Activated CD4-positive, alpha-beta memory T cell treated with anti-CD3 and anti-CD28 coated beads, Interleukin-2, amount 10 ng/mL, durations not matched to agents 7 days and 5 days (primary cell): Measurements from ENCODE around the gene PRKCE. TPM values are rescaled to one million over a fixed set of nuclear protein-coding genes. Genes with fewer than 3 reads are reported as not detected.

Source experiments
- CTCF ChIA-PET: fragments of 350-600 bp; sonication (Branson Sonifier 250); formaldehyde crosslinking; loops from one replicate; lab custom pipeline; 2021; ENCODE audit warnings: antibody characterized with exemption, inconsistent platforms; lab: Charles Lee
- POLR2A ChIA-PET: fragments of 350-600 bp; sonication (Branson Sonifier 250); formaldehyde crosslinking; loops from one replicate; lab custom pipeline; 2021; ENCODE audit warnings: antibody characterized with exemption; lab: Charles Lee
- DNase-seq: peaks from one replicate; pipeline ENCODE4 v3.0.0-alpha.2; 2020
- H3K27ac Mint-ChIP-seq: one replicate; pipeline ENCODE4 v1.8.0; 2021; ENCODE audit warnings: mild to moderate bottlenecking, mixed read lengths
- H3K27me3 Mint-ChIP-seq: one replicate; pipeline ENCODE4 v1.8.0; 2021; ENCODE audit warnings: mixed read lengths
- H3K36me3 Mint-ChIP-seq: one replicate; pipeline ENCODE4 v1.8.0; 2021; ENCODE audit warnings: low read depth, mixed read lengths
- H3K4me1 Mint-ChIP-seq: one replicate; pipeline ENCODE4 v1.8.0; 2021; ENCODE audit warnings: mixed read lengths
- H3K4me3 Mint-ChIP-seq: one replicate; pipeline ENCODE4 v1.8.0; 2021; ENCODE audit warnings: mild to moderate bottlenecking, mixed read lengths
- H3K9me3 Mint-ChIP-seq: one replicate; pipeline ENCODE4 v1.8.0; 2021; ENCODE audit warnings: mixed read lengths
- total RNA-seq, 2 experiments: library from RNA; stranded (reverse); gene quantifications; one replicate each; pipeline ENCODE4 v1.2.3, GENCODE V29; 2021

Gene PRKCE
- total RNA-seq, 2 experiments from 2014 or later: 20.6 to 23.3 TPM

DNA sequence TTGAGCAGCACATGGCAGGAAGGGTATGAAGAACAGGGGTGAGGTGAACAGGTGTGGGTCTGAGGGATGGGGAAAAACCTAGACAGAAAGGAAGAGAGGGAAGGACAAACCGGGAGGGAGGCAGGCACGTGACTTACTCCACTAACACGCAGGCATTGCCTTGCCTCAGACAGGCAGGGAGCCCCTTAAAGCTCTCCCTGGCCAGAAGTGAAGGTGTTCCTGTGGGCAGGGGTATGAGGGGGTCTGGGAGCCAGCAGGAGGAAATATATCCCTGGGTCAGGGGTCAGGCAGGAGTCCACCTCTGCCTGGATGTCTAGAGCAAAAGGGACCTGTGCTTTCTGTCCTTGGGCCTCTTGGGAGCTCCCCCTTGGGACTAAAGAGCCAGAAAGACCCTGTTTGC is 510.4 kb downstream of the PRKCE start:
- ChIA-PET CTCF (no interaction called here), POLR2A (no interaction called here)
- Mint-ChIP-seq H3K4me3 (no peak overlapping the region), H3K27ac (no peak overlapping the region), H3K9me3 (no peaks in the 10 kb centered on the region), H3K4me1 (peaks cover 6% of the 10 kb centered on the region), H3K36me3 (peaks cover 4% of the 10 kb centered on the region), H3K27me3 (no peaks in the 10 kb centered on the region)
- DNase-seq: no peak

GRCh38 chr2:46162329-46163097 is 511.0 kb downstream of the PRKCE start:
- H3K36me3 Mint-ChIP-seq: peaks cover 4% of the 10 kb centered on the region
- H3K9me3 Mint-ChIP-seq: no peaks in the 10 kb centered on the region
- no peaks in the 10 kb centered on the region for H3K27me3 Mint-ChIP-seq
- no peak for DNase-seq
- peaks cover 6% of the 10 kb centered on the region for H3K4me1 Mint-ChIP-seq
- no peak overlapping the region for H3K4me3 Mint-ChIP-seq
- H3K27ac Mint-ChIP-seq: no peak overlapping the region
- ChIA-PET CTCF (interaction anchor here (0.9 kb wide), 1 partner anchor 99 kb away, joined by 3 read pairs; no protein-coding TSS in a partner anchor), POLR2A (no interaction called here)

- H3K27ac Mint-ChIP-seq: no peak overlapping the region
- H3K9me3 Mint-ChIP-seq: no peaks in the 10 kb centered on the region
- ChIA-PET CTCF (interaction anchor here (0.9 kb wide), 1 partner anchor 100 kb away, joined by 3 read pairs; no protein-coding TSS in a partner anchor), POLR2A (no interaction called here)
- H3K27me3 Mint-ChIP-seq: no peaks in the 10 kb centered on the region
- DNase-seq: no peak
- H3K4me1 Mint-ChIP-seq: peaks cover 6% of the 10 kb centered on the region
- peaks cover 4% of the 10 kb centered on the region for H3K36me3 Mint-ChIP-seq
- no peak overlapping the region for H3K4me3 Mint-ChIP-seq
Observed at GRCh38 chr2:46163098-46163430, 511.6 kb downstream of the PRKCE start.

GRCh38 chr2:46163804-46164528 is 512.5 kb downstream of the PRKCE start:
- no peak overlapping the region for H3K27ac Mint-ChIP-seq
- H3K36me3 Mint-ChIP-seq: peaks cover 4% of the 10 kb centered on the region
- peaks cover 6% of the 10 kb centered on the region for H3K4me1 Mint-ChIP-seq
- ChIA-PET CTCF (interaction anchor here (0.6 kb wide), 1 partner anchor 180 kb away, joined by 4 read pairs; no protein-coding TSS in a partner anchor), POLR2A (no interaction called here)
- H3K4me3 Mint-ChIP-seq: no peak overlapping the region
- no peaks in the 10 kb centered on the region for H3K9me3 Mint-ChIP-seq
- H3K27me3 Mint-ChIP-seq: no peaks in the 10 kb centered on the region
- no peak for DNase-seq

DNA sequence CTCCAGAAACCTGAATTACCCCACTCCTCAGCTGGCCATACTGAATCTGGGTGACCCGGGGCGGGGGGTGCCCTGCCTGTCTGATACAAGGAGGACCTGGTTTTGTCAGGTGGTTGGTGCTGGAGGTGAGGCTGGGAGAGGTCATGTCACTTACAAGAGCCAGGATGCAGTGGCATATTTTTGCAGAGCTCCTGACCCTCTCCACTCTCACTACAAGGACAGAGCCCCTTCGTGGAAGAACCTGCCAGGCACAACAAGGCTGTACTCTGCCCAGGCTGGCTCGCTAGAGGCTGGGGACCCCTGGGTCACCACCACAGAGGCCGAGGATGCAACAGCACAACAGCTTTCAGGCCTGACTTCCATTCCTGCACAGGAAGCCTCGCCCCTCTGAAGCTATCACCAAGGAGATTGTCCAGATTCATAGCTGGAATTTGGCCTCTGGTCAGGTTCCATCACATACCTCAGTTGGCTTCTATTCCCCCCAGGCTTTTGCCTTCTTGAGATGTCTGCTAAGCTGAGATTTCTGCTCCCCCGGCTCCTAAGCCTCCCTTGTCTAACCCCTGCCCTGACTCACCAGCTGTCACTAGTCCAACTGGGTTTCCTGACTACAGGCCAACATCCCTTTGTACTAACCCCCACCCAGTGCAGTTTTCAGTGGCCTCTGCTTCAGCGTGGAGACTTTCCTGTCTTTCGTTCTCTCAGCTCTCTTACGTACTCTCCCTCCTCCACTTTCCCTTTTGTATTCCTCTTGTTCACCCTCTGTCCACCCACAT is 513.2 kb downstream of the PRKCE start:
- H3K9me3 Mint-ChIP-seq: no peaks in the 10 kb centered on the region
- no peaks in the 10 kb centered on the region for H3K27me3 Mint-ChIP-seq
- H3K4me1 Mint-ChIP-seq: peaks cover 6% of the 10 kb centered on the region
- peaks cover 4% of the 10 kb centered on the region for H3K36me3 Mint-ChIP-seq
- POLR2A ChIA-PET: no interaction called here
- H3K4me3 Mint-ChIP-seq: no peak overlapping the region
- no peak for DNase-seq
- no peak overlapping the region for H3K27ac Mint-ChIP-seq
- CTCF ChIA-PET: interaction anchor here (0.6 to 1.0 kb wide), 2 partner anchors 181 to 201 kb away, joined by 3 to 4 read pairs; no protein-coding TSS in a partner anchor

GRCh38 chr2:46165916-46166315 is 514.4 kb downstream of the PRKCE start:
- Mint-ChIP-seq H3K27ac (no peak overlapping the region), H3K4me3 (no peak overlapping the region), H3K4me1 (peaks cover 6% of the 10 kb centered on the region), H3K36me3 (peaks cover 4% of the 10 kb centered on the region), H3K9me3 (no peaks in the 10 kb centered on the region), H3K27me3 (no peaks in the 10 kb centered on the region)
- POLR2A ChIA-PET: no interaction called here
- CTCF ChIA-PET: no interaction called here
- DNase-seq: no peak

DNA sequence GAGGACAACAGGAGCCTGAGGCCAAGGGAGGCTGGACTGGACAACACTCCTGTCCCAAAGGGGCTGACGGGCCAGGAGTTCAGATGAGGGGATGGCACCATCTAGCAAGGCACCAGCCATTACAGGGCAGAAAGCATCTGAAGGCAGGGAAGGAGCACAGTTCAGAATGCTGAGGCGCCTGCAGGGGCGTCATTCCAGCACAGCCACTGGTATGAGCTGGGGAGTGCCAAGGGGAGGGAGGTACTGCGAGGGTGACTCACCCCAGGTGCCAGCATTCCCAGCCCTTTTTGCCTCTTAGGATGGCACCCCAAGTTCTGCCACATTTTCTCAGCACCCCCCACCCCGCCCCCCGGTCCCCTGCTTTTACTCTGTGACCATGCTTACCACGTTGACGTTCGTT is 515.9 kb downstream of the PRKCE start:
- H3K27me3 Mint-ChIP-seq: no peaks in the 10 kb centered on the region
- POLR2A ChIA-PET: no interaction called here
- H3K36me3 Mint-ChIP-seq: no peaks in the 10 kb centered on the region
- H3K9me3 Mint-ChIP-seq: no peaks in the 10 kb centered on the region
- H3K4me3 Mint-ChIP-seq: no peak overlapping the region
- DNase-seq: no peak
- H3K27ac Mint-ChIP-seq: no peak overlapping the region
- no peaks in the 10 kb centered on the region for H3K4me1 Mint-ChIP-seq
- CTCF ChIA-PET: no interaction called here

GRCh38 chr2:46167924-46168323 is 516.4 kb downstream of the PRKCE start:
- CTCF ChIA-PET: no interaction called here
- no peaks in the 10 kb centered on the region for H3K36me3 Mint-ChIP-seq

GRCh38 chr2:46169467-46169866 is 518.0 kb downstream of the PRKCE start:
- Mint-ChIP-seq H3K4me3 (no peak overlapping the region), H3K27ac (no peak overlapping the region), H3K9me3 (no peaks in the 10 kb centered on the region), H3K36me3 (no peaks in the 10 kb centered on the region), H3K27me3 (no peaks in the 10 kb centered on the region), H3K4me1 (no peaks in the 10 kb centered on the region)
- no peak for DNase-seq
- ChIA-PET POLR2A (no interaction called here), CTCF (no interaction called here)

More at GRCh38 chr2:46167924-46168323, 516.4 kb downstream of the PRKCE start:
- H3K4me3 Mint-ChIP-seq: no peak overlapping the region
- no peaks in the 10 kb centered on the region for H3K27me3 Mint-ChIP-seq
- POLR2A ChIA-PET: no interaction called here
- DNase-seq: no peak
- no peaks in the 10 kb centered on the region for H3K9me3 Mint-ChIP-seq
- no peak overlapping the region for H3K27ac Mint-ChIP-seq
- no peaks in the 10 kb centered on the region for H3K4me1 Mint-ChIP-seq

DNA sequence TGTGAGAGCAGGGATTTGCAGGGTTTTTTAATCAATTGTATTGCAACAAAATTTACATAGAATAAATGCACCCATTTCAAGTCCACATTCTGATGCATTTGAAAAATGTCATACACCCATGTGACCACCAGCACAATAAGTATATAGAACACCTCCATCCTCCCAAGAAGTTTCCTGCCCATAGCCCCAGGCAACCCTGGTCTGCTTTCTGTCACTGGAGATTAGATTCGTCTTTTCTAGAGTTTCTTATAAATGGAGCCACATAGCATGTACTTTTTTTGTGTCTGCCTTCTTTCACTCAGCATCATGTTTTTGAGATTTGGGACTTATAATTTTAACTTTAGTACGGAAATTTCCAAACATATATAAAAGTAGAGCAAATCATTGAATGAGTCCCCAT is 518.6 kb downstream of the PRKCE start:
- ChIA-PET CTCF (no interaction called here), POLR2A (no interaction called here)
- Mint-ChIP-seq H3K9me3 (no peaks in the 10 kb centered on the region), H3K36me3 (no peaks in the 10 kb centered on the region), H3K4me3 (no peak overlapping the region), H3K27me3 (no peaks in the 10 kb centered on the region), H3K4me1 (no peaks in the 10 kb centered on the region), H3K27ac (no peak overlapping the region)
- no peak for DNase-seq

GRCh38 chr2:46170611-46171350 is 519.3 kb downstream of the PRKCE start:
- no peak for DNase-seq
- ChIA-PET CTCF (interaction anchor here (1.2 kb wide), 1 partner anchor 16 kb away, joined by 4 read pairs; no protein-coding TSS in a partner anchor), POLR2A (no interaction called here)
- no peaks in the 10 kb centered on the region for H3K27me3 Mint-ChIP-seq
- H3K4me3 Mint-ChIP-seq: no peak overlapping the region
- H3K4me1 Mint-ChIP-seq: no peaks in the 10 kb centered on the region
- H3K9me3 Mint-ChIP-seq: no peaks in the 10 kb centered on the region
- no peak overlapping the region for H3K27ac Mint-ChIP-seq
- no peaks in the 10 kb centered on the region for H3K36me3 Mint-ChIP-seq

DNA sequence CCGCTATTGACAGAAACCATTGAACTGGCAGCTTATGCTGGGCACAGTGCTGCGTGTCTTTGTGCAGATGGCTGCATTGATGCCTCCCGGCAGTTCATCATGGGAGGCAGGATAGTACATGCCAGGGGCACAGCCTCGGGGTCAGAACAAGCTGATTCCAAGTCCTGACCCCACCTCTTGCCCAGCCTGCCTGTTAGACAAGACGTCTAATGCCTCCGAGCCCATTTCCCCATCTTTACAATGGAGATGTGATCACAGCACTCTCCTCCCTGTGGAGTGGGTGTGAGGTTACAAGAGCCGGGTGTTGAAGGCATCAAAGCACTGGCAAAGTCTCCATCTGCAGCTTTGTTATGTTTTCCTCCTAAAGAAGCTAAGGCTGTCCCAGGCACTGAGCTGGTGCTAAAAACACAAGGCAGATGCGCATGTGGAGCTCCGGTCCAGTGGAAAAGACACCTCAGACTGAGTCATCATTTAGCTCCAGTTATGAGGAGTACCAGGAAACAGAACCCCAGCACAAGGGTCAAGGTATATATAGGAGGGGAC is 520.0 kb downstream of the PRKCE start:
- Mint-ChIP-seq H3K36me3 (no peaks in the 10 kb centered on the region), H3K4me1 (no peaks in the 10 kb centered on the region), H3K9me3 (no peaks in the 10 kb centered on the region), H3K4me3 (no peak overlapping the region), H3K27ac (no peak overlapping the region), H3K27me3 (no peaks in the 10 kb centered on the region)
- no peak for DNase-seq
- POLR2A ChIA-PET: no interaction called here
- CTCF ChIA-PET: interaction anchor here (1.2 kb wide), 1 partner anchor 15 kb away, joined by 4 read pairs; no protein-coding TSS in a partner anchor
